GM20431 (cell line): ENCODE results near the gene KIRREL1.

Experiments used
- in situ Hi-C: fragments of 300-500 bp; cut with MseI, MboI; formaldehyde crosslinking; loops from one replicate; pipeline ENCODE4 v1.15.0; 2020; ENCODE audit warnings: low sequenced_read_pairs; ENCODE audit not compliant: unreplicated experiment

KIRREL1 gene

GRCh38 chr1:158002631-158003405 lies 9.4 kb downstream of the KIRREL1 start:
- in situ Hi-C loops, result no loop called here

- in situ Hi-C loops, result no loop called here
Measured at GRCh38 chr1:158003406-158003800, 10.0 kb downstream of the KIRREL1 start.

GRCh38 chr1:158005224-158005623 lies 11.8 kb downstream of the KIRREL1 start:
- in situ Hi-C loops, result no loop called here

- in situ Hi-C loops, result no loop called here
Measured at GRCh38 chr1:158007180-158007579, 13.7 kb downstream of the KIRREL1 start.

GRCh38 chr1:158007667-158008386 lies 14.4 kb downstream of the KIRREL1 start:
- in situ Hi-C loops, result no loop called here

- in situ Hi-C loops, result no loop called here
Measured at GRCh38 chr1:158008630-158009029, 15.2 kb downstream of the KIRREL1 start.

- in situ Hi-C loops, result no loop called here
Measured at GRCh38 chr1:158011714-158012113, 18.3 kb downstream of the KIRREL1 start.

- in situ Hi-C loops, result no loop called here
Measured at GRCh38 chr1:158013840-158014730, 20.6 kb downstream of the KIRREL1 start.

GRCh38 chr1:158014731-158015320 lies 21.4 kb downstream of the KIRREL1 start:
- in situ Hi-C loops, result no loop called here

- in situ Hi-C loops, result no loop called here
Measured at GRCh38 chr1:158016651-158017335, 23.3 kb downstream of the KIRREL1 start.

- in situ Hi-C loops, result no loop called here
Measured at GRCh38 chr1:158017800-158018595, 24.6 kb downstream of the KIRREL1 start.

- in situ Hi-C loops, result no loop called here
Measured at GRCh38 chr1:158019171-158019868, 25.9 kb downstream of the KIRREL1 start.

GRCh38 chr1:158020259-158020885 lies 26.9 kb downstream of the KIRREL1 start:
- in situ Hi-C loops, result no loop called here

- in situ Hi-C loops, result no loop called here
Measured at GRCh38 chr1:158020886-158021620, 27.6 kb downstream of the KIRREL1 start.

- in situ Hi-C loops, result no loop called here
Measured at GRCh38 chr1:158021721-158022120, 28.3 kb downstream of the KIRREL1 start.

GRCh38 chr1:158022554-158023312 lies 29.3 kb downstream of the KIRREL1 start:
- in situ Hi-C loops, result no loop called here
